ENCODE measurements around the gene ASTE1. TPM values are rescaled to one million over a fixed set of nuclear protein-coding genes. Genes with fewer than 3 reads are reported as not detected.
"Not testable (repeated sequence)": the region's sequence is repeated elsewhere in the genome, so short reads cannot be mapped to it uniquely, and the experiment has no call there.

ASTE1 gene
- polyA plus RNA-seq, 3 donors, result 12.8 to 14.1 (median 13.8) TPM

DNA sequence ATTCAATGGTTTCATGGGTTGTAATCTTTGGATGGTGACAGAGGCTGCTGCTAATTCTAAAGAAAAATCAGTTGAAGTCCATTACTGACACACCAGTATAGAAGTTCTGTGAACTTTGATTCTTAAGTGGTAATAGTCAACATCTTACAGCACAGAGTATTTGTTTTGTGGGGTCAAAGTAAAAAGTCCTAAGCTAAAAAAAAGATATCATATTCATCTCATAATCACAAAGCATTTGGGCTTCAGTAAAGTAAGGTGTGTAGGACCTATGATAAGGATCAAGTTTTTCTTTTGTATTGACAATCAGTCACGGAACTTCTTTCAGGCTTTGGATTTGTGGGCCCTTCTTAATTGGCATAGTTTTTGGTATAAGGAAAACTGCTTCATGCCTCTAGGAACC lies 1.1 kb downstream of the ASTE1 start:
- DNase-seq, result no peak

DNA sequence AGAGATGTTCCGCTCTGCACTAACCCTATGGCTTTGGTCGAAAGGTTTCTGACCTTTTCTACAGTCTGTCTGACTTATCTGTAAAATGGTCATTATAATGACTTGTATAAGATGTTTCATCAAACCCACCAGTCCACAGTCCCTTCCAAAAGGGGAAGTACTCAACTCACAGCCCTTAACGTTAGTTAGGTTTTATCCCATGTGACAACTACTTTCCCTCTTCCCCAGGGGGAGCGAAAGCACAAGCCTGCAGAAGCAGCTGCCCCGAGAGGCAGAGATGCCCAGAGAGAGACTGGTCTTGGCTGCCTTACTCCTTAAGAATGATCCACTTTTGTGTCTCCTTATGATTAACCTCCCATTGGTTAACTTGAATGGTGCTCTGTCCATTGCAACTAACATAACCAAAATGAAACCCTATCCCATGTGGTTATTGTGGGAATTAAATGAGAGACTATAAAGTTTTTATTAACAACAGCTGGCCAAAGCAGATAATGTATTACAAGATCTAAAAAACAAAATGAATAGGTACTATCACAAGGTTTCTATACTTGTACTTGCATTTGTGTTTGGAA lies 6.4 kb downstream of the ASTE1 start:
- DNase-seq, result no peak

- no peak for DNase-seq
These were observed 7.7 kb downstream of the ASTE1 start for GRCh38 chr3:131018970-131019369.

GRCh38 chr3:131009698-131010097 lies 16.9 kb downstream of the ASTE1 start:
- no peak for DNase-seq

DNA sequence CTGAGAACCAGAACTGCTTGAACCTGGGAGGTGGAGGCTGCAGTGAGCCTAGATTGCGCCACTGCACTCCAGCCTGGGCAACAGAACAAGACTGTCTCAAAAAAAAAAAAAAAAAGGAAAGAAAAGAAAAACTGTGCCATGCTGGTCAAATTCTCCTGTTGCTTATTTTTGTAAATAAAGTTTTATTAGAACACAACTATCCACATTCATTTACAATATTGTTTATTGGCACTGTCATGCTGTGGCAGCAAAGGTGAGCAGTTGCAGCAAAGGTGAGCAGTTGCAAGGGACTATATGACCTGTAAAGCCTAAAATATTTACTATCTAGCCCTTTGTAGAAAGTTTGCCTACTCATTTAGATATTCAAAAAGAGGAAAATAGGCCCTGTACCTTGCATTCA lies 18.3 kb downstream of the ASTE1 start:
- no peak for DNase-seq

DNA sequence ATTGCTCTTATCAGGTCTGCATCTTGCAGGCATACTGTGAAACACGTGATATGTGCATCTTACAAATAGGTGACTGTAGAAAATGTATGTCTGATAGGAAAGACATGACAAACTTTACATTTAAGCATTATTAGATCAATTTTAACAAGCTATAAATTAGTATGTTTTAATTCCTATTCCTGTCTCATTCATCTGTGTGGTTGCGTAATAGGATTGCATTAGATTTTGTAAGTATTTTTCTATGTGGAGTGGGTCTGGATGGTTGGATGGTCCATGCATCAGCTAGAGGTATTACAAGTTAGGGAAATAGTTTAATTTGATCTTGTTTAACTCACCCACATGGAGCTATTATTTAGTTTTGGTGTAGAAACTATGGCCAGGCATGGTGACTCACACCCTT lies 18.8 kb downstream of the ASTE1 start:
- DNase-seq, result no peak

DNA sequence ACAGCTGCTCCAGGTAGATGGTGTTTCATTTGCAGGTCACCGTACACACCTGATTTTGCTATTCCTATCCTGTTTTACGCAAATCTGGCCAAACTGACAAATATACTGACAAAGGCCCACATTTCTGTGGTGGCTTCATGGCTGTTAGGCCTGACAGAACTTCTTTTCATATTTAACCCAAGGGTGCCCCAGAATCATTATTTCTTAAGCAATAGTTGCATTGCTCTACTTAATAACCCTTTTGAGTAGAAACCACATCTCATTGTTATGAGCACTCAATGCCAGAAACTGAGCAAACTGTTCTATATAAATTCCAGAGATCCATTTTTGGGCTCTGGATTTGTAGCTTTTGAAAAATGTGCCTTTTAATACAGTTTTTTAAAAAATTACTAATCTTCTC lies 19.4 kb downstream of the ASTE1 start:
- DNase-seq, result no peak

GRCh38 chr3:131004603-131005002 lies 22.0 kb downstream of the ASTE1 start:
- no peak for DNase-seq

- DNase-seq, result no peak
These were observed 25.6 kb downstream of the ASTE1 start for GRCh38 chr3:131001071-131001470.

GRCh38 chr3:130997289-130997688 lies 29.3 kb downstream of the ASTE1 start:
- no peak for DNase-seq

DNA sequence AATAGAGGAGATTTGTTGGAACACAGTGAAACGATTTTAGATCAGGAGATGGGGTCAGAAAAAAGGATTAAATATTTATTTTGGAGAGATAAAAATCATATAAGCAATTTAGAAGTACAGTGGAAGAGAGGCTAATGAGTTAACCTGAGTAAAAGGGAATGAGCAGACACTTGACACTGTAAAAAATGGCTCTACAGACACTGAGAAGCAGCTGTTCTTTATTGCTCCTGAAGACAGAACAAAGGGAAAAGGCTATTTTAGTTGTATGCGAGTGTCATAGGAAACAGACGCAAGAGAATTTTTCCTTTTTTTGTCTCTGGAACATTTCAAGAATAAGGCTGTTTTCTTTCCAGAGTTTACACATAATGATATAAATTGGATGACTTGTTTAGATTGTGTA lies 34.3 kb downstream of the ASTE1 start:
- DNase-seq, result peak; percentile 17

GRCh38 chr3:130991126-130991525 lies 35.5 kb downstream of the ASTE1 start:
- no peak for DNase-seq

- peak; percentile 2 for DNase-seq
These were observed 36.3 kb downstream of the ASTE1 start for GRCh38 chr3:130990282-130990681.

DNA sequence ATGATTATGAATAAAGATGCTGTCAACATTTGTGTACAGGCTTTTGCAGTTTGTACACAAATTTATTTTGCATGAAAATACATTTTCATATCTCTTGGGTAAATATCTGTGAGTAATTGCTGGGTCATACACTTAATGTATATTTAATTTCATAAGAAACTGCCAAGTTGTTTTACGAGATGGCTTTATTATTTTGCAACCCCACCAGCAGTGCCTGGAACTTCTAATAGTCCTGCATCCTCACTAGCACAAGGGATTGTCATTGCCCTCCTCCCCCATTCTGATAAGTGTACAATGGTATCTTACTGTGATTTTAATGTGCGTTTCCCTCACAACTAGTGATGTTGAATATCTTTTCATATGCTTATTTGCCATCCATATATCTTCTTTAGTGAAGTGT lies 45.2 kb downstream of the ASTE1 start:
- no peak for DNase-seq

GRCh38 chr3:130979117-130979516 lies 47.5 kb downstream of the ASTE1 start:
- no peak for DNase-seq

GRCh38 chr3:130976706-130977105 lies 49.9 kb downstream of the ASTE1 start:
- no peak for DNase-seq

- DNase-seq, result no peak
These were observed 51.4 kb downstream of the ASTE1 start for GRCh38 chr3:130975251-130975650.

GRCh38 chr3:130974201-130974600 lies 52.4 kb downstream of the ASTE1 start:
- no peak for DNase-seq

DNA sequence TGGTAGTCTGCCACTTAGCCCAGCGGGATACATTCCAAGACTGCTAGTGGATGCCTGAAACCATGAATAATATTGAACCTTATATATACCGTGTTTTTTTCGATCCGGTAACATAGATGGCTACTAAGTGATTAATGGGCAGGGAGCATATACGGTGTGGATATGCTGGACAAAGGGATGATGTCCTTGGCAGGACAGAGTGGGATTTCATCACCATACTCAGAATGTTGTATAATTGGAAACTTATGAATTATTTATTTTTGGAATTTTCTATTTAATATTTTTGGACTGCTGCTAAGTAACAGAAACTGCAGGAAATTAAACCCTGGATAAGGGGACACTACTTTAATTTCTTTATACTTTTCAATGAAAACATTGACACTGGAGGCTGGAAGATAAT lies 53.2 kb downstream of the ASTE1 start:
- DNase-seq, result no peak

GRCh38 chr3:130972592-130972991 lies 54.0 kb downstream of the ASTE1 start:
- not testable (repeated sequence) for DNase-seq

- no peak for DNase-seq
These were observed 55.4 kb downstream of the ASTE1 start for GRCh38 chr3:130971208-130971607.

DNA sequence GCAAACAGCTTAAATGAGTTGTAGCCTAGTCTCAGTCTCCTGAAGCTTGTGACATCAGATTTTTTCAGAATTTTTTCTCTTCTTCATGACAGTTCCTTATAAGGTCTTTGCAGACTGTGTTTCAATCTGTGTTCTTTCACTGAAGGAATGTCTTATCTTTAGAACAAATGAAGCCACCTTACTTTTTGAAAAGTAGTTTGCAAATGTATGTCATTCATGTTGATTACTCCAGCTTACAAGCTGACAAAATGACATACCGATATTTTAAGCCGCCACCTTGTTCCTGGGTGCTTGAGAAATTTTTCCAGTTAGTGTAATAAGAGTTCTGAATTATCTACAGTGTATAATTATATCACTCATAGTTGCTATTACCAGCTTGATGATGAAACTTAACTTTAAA lies 57.0 kb downstream of the ASTE1 start:
- DNase-seq, result no peak

DNA sequence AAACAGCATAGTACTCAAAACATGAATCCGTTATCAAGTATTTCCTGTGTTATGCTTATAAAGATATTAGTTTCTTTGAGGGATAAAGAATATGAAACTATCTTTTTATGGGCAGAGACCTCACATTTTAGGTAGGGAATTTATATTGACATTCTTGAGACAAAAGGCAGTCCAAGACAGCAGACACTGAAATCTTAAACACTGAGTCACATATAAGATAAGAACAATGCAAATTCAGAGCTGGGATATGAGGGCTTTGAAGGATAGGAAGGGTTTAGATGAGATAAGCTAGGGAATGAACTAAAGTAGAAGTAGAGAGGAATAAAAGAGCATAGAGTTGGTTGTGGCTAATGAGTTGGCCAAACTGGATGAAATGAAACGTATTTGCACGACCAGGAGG lies 58.4 kb downstream of the ASTE1 start:
- DNase-seq, result no peak

DNA sequence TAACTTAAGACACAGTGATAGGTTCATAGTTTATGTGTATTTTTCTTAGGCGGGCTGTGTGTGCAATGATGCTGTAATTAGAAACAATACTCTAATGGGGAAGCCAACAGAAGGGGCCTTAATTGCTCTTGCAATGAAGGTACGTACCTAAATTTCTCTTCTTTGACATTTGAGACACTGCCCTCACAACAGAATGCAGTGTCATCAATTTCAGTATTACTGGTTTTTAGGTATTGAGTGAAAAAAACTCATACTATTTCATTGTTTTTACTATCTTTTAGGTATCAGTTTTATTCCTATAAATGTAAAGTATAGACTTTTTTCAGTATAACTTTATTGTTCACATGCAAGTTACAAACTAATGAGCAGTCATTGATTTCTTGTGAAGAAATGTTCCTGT lies 59.3 kb downstream of the ASTE1 start:
- no peak for DNase-seq

GRCh38 chr3:130963878-130964277 lies 62.7 kb downstream of the ASTE1 start:
- no peak for DNase-seq

Data from renal pelvis (tissue), 4 donors.